Stimulated activated CD4-positive, alpha-beta T cell treated with anti-CD3 and anti-CD28 coated beads, Interleukin-12 subunit alpha, Interleukin-12 subunit beta, amount 100 ng/mL, for 4 hours (primary cell): ENCODE results near the gene SPHK2.
A peak's percentile ranks its signal among the peaks of the same experiment; 100 is the strongest.
"Not testable (repeated sequence)": the region's sequence is repeated elsewhere in the genome, so short reads cannot be mapped to it uniquely, and the experiment has no call there.

Experiments used
- DNase-seq: peaks from one replicate; pipeline ENCODE4 v3.0.0-alpha.2; 2020

SPHK2 gene

DNA sequence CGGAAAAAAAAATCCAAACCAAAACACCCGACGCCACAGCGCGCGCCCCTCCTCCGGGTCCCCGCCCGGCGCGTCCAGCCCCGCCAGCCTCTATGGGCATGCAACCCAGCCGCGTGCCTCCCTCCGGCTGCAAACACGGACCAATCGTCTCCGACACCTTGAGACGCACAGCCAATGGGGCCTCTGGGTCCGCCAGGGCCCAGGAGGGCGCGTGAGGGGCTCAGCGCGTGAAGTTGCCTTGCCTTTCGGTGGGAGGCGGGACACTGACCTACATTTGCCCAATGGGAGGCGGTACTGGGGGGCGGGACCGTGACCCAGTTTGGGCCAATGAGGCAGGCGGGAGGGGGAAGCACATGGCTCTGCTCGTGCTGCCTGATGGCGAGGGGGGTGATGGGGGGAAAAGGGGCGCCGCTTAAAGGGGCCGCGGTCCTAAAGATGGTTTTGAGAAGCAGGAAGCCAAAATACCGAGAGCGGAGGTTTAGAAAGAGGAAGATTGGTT lies 18.2 kb downstream of the SPHK2 start:
- peak; percentile 99 for DNase-seq

DNA sequence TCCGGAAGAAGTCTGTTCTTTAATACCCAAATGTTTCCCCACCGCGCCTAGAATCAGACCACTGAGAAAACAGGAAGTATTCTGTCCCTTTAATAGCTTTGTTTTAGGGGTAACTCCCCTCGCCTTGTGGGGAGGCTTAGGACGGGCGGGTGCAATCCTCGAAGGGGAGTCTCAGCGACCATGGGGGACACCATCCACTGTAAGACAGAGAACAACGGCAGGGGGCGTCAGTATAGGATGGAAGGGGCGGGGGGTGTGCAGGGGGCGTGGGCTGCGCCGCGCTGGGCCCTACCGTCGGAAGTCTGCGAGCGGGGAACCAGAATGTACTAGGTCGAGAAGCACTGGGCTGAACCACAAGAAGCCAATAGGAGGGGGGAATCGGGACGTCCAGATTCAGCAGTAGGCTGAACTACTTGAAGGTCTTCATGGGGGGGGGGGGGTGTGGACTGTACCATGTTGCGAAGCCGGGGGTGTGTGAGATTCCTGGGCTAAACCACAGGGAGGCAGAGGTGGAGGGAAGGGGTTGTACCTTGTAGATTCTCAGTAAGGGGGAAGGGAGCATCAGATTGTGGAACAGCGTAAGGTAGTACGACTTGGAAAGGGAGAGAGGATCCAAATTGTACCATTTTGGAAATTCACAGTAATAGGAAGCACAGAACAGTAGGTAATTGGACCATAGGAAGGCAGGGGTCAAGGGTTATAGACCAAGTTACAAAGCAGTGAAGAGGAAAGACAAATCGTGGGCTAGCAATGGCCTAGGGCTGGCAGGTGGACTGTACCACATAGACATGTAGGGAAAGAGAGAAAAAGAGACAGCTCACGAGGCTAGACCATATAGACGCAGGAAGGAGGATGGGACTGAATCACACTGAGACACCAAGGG lies 18.9 kb downstream of the SPHK2 start:
- peak; percentile 71 for DNase-seq

DNA sequence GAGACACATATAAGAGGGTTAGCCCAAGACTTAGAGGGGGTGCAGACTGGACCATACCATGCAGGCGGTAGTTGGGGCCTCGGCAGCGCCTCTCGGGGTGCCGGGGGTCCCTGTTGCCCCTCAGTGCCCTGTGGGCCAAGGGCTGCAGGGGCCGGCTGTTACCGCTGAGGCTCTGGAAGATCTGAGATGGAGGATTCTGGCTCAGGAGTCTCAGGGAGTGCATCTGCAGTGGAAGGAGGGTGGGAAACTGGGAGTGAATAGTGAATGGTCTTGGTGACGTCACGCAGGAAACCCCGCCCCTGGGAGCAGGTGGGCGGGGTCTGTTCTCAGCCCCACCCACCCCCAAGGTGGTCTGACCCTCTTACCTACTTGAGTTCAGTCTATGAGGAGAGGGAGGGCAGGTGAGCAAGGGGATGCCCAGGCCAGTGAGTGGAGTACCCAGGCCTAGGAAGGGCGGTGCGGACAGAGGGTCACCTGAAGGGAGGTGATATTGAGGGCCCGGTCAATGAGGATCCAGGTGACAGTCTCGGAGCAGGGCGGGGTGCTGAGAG lies 19.6 kb downstream of the SPHK2 start:
- no peak for DNase-seq

DNA sequence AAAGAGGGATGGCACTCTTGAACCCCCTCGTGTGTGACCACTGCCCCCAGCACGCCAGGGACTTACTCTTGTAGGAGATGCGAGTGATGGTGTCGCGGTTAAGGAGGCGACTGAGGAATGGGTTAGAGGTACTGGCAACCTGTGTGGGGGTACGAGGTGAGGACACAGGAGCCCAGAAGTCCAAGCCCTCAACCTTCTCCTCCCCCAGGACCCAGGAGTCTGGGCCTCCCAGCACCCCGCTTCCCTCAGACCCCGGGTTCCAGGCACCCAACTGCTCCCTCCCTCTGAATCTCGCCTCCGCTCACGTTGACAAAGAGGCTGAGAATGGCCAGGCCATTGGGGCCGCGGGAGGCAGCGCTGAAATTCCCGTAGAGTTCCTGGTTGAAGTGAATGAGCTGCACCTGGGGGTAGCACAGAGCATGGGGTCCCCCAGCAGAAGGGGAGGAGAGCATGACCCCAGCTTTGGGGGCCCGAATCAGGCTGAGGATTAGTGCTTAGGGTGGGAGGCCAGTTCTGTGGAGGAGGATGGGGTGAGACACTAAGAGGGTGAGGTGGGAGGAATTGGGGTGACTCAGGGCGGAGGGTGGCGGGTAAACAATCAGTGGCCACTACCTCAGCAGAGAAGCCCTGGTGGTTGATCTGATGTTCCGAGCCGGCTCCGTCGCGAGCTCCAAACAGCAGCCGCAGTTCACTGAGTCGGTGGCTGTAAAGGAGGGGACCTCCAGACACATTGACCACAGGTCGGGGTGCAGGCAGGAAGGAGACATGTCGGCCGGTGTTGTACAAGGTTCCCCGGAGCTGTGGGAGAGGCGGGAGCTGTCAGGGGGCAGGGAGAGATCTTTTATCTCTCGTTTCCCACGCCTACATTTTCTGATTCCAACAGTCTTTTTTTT lies 20.4 kb downstream of the SPHK2 start:
- no peak for DNase-seq

DNA sequence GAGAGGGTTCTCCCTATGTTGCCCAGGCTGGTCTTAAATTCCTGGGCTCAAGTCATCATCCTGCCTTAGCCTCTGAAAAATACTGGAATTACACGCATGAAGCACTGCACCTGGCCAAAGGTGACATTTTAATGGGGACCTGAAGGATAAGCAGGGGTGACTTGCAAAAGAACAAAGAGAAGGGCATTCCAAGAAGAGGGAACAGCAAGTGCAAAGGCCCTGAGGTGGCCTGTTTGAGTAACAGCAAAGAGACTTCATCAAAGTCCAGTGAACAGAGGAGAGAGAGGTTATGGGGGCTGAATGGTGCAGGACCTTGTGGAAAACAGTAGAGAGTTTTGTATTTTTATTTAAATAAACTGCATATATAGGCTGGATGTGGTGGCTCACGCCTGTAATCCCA lies 22.5 kb downstream of the SPHK2 start:
- DNase-seq, result no peak

DNA sequence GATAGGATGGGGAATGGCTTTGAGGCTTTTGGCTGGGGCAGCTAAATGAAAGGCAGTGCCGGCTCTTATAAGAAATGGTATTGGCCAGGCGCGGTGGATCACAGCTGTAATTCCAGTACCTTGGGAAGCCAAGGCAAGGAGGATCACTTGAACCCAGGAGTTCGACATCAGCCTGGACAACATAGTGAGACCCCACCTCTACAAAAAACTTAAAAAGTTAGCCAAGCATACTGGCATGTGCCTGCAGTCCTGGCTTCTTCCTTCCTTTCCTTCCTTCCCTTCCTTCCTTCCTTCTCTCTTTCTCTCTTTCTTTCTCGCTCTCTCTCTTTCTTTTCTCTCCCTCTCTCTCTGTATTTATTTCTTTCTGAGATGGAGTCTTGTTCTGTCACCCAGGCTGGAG lies 23.6 kb downstream of the SPHK2 start:
- DNase-seq, result no peak

DNA sequence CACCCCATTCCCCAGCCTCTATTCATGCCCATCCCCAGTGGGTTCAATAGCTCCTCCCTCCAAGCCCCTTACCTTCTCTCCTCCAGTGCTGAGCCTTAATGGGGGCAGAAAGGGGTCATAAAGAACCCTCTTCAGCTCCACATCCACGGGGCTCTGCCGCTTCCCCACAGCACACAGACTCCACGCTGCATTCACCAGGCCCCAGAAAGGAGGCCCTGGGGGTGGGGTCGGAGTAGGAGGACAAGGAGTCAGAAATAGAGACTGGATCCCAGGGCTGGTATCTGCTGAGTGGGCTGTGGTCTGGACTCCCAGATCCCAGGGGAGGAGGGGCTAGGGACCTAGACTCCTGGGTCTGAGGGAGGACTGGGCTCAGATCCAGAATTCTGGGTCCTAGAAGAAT lies 25.0 kb downstream of the SPHK2 start:
- no peak for DNase-seq

DNA sequence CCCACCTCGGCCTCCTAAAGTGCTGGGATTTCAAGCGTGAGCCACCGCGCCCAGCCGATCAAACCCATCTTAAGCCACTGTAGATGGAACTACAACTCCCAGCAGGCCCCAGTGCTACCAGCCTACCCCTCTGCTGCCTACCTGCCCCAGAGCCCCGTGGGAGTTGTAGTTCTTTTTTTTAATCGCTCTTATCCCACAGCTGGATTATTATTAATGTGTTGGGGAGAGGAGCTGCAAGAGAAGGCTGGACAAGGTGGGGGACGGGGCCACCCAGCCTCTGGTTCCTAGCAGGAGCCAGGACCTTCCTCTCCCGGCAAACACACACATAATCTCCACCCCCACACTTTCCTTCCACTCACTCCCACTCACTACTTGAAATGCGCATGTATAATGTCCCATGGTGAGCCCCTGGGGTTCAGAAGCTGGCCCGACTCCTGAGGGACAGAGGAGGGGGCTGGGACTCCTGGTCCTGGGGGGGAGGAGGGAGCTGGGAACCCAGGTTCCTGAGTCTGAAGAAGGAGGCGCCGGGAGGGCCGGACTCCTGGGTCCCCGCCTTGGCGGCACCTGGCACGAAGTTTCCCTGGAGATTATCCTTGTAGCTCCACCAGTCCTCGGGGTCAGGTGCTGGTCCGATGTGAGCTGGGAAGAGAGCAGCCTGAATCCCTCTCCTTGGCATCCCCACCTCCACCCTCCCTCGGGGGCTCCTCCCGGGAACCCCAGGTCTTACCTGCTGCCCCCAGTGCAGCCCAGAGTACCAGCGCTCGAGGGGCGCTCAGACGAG lies 25.7 kb downstream of the SPHK2 start:
- peak; percentile 68 for DNase-seq

DNA sequence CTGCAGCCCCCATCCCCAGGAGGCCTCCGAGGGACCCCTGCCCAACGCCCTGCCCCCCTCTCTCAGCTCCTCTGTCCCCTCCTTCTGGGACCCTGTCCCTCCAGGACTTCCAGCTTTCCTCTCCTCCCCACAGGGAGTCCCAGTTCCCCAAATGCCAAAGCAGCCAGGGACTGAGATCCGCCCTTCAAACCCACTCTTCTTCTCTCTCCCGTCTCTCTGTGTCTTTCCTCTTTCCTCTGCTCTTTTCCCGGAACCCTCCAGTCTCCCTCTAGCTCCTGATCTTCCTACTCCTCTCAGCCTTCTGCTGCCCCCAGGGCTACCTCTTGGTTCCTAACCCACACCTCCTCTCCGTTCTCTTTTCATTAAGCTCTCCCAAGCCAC lies 26.3 kb downstream of the SPHK2 start:
- no peak for DNase-seq

DNA sequence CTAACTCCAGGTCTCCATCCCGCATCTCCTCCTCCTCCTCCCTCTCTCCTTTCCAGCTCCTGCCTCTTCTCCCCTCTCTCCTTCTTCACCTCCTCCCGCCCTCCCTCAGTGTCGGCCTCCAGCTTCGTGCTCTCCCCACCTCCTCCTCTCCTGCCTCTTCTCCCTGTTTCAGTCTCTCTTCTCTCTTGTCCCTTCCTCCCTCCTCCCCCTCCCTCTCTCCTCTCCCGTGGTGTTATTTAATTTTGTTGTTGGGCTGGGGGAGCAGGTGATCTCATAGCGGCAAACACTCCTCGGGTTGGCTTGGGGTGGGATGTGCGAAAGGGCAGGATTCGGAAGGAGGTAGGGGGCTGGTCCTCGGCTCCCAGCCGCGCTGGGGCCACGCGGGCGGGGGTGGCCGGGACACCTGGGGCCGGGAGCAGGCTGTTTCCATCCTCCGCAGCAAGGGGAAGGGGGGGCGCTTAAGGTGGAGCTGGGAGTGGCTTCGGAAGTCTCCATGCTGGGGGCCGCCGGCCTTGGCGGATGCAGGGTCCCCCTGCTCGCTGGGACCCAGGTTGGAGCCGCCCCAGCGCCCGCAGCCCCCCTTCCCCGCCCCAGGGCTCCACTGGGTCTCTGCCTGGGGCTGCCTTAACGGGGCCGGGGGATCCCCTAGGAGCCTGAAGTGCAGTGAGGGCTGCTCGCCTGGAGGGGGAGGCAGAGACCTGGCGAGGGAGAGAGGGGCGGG lies 26.9 kb downstream of the SPHK2 start, which contains the start of gene CA11:
Gene CA11, minus strand, starts transcription at position 187 of the 721 bp plus-strand sequence. CDS start 555 bp downstream, outside the sequence.
- peak; percentile 86 for DNase-seq

DNA sequence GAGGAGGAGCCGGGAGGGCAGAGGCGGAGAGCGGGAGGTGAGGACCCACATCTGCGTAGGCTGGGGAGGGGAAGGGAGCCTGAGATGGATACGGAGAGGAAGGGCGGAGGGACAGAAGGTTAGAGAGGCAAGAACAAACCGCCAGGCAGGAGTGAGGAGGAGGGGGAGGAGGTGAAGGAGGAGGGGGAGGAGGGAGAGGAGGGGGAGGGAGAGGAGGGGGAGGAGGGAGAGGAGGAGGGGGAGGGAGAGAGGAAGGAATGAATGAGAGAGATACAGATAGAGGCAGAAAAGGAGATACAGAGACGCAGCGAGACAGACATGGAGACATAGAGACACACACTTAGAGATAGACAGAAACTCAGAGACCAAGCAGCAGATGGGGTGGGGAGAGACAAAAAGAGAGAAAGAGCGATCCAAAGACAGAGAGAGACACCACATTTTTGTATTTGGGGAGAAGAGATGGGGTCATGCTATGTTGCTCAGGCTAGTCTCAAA lies 27.5 kb downstream of the SPHK2 start:
- DNase-seq, result no peak

DNA sequence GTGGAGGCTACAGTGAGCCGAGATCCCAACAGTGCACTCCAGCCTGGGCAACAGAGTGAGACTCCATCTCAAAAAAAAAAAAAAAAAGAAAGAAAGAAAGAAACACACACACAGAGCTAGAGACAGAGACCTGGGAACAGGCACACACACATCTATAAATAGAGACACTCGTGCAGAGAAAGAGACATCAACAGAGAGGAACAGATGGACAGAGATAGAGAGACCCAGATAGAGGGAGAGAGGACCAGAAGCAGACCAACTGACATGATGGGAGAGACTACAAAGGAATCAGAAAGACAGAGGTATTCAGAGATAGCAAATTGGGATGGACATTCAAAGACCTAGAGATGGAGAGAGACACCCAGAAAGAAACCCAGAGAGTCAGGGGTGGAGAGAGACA lies 28.8 kb downstream of the SPHK2 start:
- no peak for DNase-seq

DNA sequence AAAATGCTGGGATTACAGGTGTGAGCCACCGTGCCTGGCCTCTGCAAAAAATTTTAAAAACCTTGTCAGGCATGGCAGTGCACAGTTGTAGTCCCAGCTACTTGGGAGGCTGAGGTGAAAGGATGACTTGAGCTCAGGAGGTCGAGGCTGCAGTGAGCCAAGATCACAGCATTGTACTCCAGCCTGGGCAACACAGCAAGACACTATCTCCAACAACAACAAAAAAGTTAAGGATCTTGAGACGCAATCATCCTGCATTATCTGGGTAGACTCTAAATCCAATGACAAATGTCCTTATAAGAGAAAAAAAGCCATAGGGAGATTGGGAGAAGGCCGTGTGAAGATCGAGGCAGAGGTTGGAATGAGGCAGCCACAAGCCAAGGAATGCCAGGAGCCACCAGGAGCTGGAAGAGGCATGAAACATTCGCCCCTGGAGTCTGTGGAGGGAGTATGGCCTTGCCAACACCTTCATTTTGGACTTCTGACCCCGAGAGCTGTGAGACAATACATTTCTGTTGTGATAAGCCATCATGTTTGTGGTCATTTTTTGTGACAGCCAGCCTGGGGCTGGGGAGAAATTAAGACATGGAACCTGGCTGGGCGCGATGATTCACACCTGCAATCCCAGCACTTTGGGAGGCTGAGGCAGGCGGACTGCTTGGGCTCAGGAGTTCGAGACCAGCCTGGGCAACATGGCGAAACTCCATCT lies 31.8 kb downstream of the SPHK2 start:
- DNase-seq, result no peak

DNA sequence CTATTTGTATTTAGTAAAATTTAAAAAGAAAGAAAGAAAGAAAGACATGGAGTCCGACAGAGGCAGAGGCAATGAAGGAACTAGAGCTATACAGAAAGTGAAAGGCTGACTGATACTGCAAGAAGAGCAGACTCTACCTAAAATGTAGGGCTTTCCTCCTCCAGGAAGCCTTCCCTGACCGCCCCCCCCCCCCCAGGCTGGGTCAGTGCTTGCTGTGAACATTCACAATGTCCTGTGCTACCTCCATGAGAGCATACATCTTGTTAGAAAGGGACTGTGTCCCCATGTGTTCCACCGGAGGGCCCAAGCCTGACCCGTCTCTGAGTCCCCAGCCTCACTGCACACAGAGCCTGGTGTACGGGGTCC lies 32.4 kb downstream of the SPHK2 start:
- no peak for DNase-seq

DNA sequence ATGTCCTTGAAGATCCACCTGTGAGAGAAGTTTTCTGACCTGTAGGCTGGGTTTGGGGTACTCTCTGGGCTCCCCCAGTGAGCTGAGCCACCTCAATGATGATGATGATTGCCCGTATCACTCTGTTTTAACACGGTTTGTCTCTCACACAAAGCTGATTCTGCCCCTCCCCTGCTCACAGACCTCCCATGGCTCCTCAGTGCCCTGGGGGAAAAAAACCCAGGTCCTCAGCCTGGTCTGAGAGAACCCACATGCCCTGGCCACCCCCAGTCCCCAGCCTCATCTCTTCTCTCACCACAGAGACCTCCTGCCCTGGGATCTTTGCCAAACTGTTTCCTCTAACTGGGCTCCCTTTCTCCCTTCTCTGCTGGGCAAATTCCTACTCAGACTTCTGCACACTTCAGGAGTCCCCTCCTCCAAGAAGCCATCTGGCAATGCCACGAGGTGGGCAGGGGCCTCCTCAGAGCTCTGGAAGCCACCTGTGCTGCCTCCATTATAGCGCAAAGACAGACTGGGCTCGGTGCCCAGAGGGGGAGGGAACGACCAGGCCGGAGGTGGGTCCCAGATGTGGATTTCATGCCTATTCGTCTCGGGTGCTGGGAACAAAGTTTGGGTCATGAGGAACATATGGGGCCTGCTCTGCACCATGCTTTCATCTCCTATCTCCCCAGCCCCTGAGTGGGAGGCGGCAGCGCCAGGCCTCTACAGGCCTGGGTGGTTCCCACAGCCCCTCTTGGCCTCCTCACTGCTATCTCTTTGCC lies 35.2 kb downstream of the SPHK2 start:
- no peak for DNase-seq

DNA sequence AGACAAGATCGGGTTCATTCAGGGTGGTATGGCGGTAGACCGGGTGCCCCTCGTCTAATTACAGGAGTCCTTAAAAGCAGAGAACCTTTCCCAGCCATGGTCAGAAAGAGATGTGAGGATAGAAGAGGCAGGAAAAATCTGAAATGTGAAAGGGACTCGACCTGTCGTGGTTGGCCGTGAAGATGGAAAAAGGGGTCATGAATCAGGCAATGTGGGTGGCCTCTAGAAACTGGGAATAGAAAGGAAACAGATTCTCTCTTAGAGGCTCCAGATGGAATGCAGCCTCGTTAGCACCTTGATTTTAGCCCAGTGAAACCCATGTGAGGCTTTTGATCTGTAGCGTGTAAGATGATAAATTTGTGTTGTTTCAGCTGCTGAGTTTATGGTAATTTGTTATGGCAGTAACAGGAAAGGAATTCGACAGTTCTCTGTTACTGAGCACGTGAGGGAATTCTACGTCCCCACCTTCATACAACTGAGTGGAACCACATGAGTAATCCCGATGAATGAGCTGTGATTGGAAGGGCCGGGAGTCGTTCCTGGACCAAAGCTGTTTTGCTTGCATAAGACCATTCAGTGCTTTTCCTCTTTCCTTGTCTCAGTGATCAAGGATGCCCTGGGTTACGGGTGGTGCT lies 37.7 kb downstream of the SPHK2 start:
- DNase-seq, result no peak

DNA sequence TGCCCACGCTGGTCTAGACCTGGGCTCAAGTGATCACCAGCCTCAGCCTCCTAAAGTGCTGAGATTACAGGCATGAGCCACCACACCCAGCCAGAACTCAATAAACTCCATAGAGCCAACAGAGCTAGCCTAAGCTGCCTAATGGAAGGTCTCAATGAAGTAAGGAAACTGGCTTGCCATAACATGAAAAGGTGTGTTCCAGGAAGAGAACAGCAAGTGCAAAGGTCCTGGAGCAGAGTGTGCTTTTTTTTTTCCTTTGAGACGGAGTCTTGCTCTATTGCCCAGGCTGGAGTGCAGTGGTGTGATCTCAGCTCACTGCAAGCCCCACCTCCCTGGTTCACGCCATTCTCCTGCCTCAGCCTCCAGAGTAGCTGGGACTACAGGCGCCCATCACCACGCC lies 38.5 kb downstream of the SPHK2 start:
- not testable (repeated sequence) for DNase-seq

DNA sequence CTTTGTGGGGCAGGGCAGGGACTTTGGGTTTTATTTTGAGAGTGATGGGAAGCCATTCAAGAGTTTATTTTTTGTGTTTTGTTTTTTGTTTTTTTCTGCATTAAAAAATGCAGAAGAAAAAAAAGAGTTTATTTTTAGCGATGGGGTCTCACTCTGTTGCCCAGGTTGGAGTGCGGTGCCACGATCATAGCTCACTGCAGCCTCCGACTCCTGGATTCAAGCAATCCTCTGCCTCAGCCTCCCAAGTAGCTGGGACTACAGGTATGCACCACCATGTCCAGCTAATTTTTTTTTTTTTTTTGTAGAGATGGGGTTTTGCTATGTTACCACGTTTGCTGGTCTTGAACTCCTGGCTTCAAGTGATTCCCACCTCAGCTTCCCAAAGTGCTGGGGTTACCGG lies 39.2 kb downstream of the SPHK2 start:
- DNase-seq, result no peak

DNA sequence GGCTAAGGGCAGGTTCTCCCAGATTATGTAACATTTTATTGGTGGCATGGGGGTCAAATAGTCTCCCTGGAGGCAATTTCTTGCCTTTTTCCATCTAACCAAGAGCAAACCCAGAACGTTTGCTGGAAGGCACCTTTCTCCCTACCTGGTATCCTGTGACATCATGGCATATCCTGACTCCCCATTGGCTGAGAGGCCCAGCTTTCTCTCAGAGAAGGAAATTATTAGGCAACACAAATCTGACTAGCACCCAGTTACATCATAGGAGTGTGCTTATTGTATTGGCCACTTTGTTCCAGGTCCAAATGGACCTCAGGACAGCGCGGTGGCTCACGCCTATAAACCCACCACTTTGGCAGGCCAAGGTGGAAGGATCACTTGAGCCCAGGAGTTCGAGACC lies 40.5 kb downstream of the SPHK2 start:
- DNase-seq, result no peak
